Neural cell (in vitro differentiated cells): ENCODE results near the gene RAP1A.

Source experiments
- EP300 ChIP-seq: fragments of 450-650 bp; conservative IDR thresholded peaks from 2 replicates; pipeline ENCODE4 v1.6.1; 2014; ENCODE audit warnings: antibody characterized with exemption, mild to moderate bottlenecking, moderate library complexity; ENCODE audit not compliant: poor library complexity, severe bottlenecking
- EZH2 ChIP-seq: fragments of 200-600, 300-800 bp; shearing (Covaris generic), sonication (generic); IDR thresholded peaks from 2 replicates; pipeline ENCODE4 v1.6.1; 2014; ENCODE audit warnings: antibody characterized with exemption, low read length, borderline replicate concordance, mild to moderate bottlenecking; ENCODE audit not compliant: insufficient read depth, poor library complexity, severe bottlenecking
- POLR2AphosphoS5 ChIP-seq: IDR thresholded peaks from 2 replicates; pipeline ENCODE4 v1.6.1; 2012
- RAD21 ChIP-seq: fragments of 450-650 bp; conservative IDR thresholded peaks from 2 replicates; pipeline ENCODE4 v1.6.1; 2014; ENCODE audit warnings: antibody characterized with exemption, mild to moderate bottlenecking, moderate library complexity
- TAF1 ChIP-seq: IDR thresholded peaks from 2 replicates; pipeline ENCODE4 v1.6.1; 2012; ENCODE audit warnings: low read depth
- TF ChIP-seq, protein P1 (sequence below): fragments of 450-650 bp; IDR thresholded peaks from 2 replicates; pipeline ENCODE4 v1.5.1; 2014; ENCODE audit warnings: antibody characterized with exemption, mild to moderate bottlenecking, moderate library complexity; ENCODE audit not compliant: poor library complexity, severe bottlenecking
- TF ChIP-seq, protein P2 (sequence below): IDR thresholded peaks from 2 replicates; pipeline ENCODE4 v1.6.1; 2012; ENCODE audit warnings: borderline replicate concordance

DNA sequence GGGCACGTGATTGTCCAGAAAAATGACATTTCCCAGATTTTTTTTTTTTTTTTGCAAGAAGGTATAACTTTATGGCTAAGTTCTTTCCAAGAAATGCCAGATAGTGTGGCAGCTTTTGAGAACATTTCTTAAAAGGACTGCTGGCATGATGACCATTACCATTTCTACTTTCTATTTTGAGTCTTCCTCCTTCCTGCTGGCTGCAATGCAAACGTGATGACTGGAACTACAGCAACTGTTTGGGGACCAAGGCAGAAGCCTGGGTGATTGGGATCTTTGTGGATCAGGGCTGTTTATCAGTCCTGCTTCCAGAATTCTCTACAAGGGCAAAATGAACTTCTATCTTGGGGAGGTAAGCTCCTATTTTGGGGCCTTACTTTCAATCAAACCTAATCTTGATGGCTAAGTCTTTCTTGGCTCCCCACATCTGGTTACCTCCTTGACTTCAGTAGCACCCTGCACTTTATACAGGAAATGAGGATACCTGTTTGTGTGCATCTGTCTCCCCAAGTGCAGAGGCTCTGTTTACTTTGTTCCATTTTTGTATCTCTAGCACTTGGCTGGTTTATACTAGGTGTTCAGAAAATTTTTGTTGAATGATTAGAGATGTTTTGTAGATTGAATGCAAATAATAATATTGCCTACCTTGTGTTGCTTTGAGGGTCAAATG is 132.5 kb downstream of the RAP1A start:
- TF ChIP-seq, protein P1, sequence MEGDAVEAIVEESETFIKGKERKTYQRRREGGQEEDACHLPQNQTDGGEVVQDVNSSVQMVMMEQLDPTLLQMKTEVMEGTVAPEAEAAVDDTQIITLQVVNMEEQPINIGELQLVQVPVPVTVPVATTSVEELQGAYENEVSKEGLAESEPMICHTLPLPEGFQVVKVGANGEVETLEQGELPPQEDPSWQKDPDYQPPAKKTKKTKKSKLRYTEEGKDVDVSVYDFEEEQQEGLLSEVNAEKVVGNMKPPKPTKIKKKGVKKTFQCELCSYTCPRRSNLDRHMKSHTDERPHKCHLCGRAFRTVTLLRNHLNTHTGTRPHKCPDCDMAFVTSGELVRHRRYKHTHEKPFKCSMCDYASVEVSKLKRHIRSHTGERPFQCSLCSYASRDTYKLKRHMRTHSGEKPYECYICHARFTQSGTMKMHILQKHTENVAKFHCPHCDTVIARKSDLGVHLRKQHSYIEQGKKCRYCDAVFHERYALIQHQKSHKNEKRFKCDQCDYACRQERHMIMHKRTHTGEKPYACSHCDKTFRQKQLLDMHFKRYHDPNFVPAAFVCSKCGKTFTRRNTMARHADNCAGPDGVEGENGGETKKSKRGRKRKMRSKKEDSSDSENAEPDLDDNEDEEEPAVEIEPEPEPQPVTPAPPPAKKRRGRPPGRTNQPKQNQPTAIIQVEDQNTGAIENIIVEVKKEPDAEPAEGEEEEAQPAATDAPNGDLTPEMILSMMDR = no peak
- TF ChIP-seq RAD21 (no peak), EZH2 (no peak), EP300 (no peak), TAF1 (no peak), POLR2AphosphoS5 (no peak)
- TF ChIP-seq, protein P2, sequence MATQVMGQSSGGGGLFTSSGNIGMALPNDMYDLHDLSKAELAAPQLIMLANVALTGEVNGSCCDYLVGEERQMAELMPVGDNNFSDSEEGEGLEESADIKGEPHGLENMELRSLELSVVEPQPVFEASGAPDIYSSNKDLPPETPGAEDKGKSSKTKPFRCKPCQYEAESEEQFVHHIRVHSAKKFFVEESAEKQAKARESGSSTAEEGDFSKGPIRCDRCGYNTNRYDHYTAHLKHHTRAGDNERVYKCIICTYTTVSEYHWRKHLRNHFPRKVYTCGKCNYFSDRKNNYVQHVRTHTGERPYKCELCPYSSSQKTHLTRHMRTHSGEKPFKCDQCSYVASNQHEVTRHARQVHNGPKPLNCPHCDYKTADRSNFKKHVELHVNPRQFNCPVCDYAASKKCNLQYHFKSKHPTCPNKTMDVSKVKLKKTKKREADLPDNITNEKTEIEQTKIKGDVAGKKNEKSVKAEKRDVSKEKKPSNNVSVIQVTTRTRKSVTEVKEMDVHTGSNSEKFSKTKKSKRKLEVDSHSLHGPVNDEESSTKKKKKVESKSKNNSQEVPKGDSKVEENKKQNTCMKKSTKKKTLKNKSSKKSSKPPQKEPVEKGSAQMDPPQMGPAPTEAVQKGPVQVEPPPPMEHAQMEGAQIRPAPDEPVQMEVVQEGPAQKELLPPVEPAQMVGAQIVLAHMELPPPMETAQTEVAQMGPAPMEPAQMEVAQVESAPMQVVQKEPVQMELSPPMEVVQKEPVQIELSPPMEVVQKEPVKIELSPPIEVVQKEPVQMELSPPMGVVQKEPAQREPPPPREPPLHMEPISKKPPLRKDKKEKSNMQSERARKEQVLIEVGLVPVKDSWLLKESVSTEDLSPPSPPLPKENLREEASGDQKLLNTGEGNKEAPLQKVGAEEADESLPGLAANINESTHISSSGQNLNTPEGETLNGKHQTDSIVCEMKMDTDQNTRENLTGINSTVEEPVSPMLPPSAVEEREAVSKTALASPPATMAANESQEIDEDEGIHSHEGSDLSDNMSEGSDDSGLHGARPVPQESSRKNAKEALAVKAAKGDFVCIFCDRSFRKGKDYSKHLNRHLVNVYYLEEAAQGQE = no peak
